Smooth muscle cell (in vitro differentiated cells): ENCODE data around the gene NR6A1. TPM values are rescaled to one million over a fixed set of nuclear protein-coding genes. Genes with fewer than 3 reads are reported as not detected.

Source experiments
- DNase-seq: peaks from one replicate; lab custom pipeline; 2025; ENCODE audit not compliant: unreplicated experiment; lab: John Stamatoyannopoulos, UW
- H2AFZ ChIP-seq: fragments of 200-600 bp; sonication (generic); 2 replicates; pipeline ENCODE4 v1.6.0; 2016; ENCODE audit warnings: antibody characterized with exemption, low read depth, mild to moderate bottlenecking
- H3F3A ChIP-seq: fragments of 200-600 bp; sonication (generic); 2 replicates; pipeline ENCODE4 v1.6.0; 2017; ENCODE audit warnings: antibody characterized with exemption, low read depth
- H3K27ac ChIP-seq: fragments of 200-600 bp; sonication (generic); 2 replicates; pipeline ENCODE4 v1.5.1; 2016; ENCODE audit warnings: low read depth, mild to moderate bottlenecking
- H3K27me3 ChIP-seq: fragments of 200-600 bp; sonication (generic); 2 replicates; pipeline ENCODE4 v1.6.1; 2016; ENCODE audit warnings: low read depth, mild to moderate bottlenecking
- H3K36me3 ChIP-seq: fragments of 200-600 bp; sonication (generic); 2 replicates; pipeline ENCODE4 v1.5.1; 2016; ENCODE audit warnings: low read depth
- H3K4me1 ChIP-seq: fragments of 200-600 bp; sonication (generic); 2 replicates; pipeline ENCODE4 v1.5.1; 2016; ENCODE audit warnings: low read depth
- H3K4me2 ChIP-seq: fragments of 200-600 bp; sonication (generic); 2 replicates; pipeline ENCODE4 v1.6.0; 2016; ENCODE audit warnings: mild to moderate bottlenecking
- H3K4me3 ChIP-seq: fragments of 200-600 bp; sonication (generic); 2 replicates; pipeline ENCODE4 v1.5.1; 2016; ENCODE audit warnings: mild to moderate bottlenecking
- H3K79me2 ChIP-seq: fragments of 200-600 bp; sonication (generic); 2 replicates; pipeline ENCODE4 v1.6.0; 2016; ENCODE audit warnings: low read depth, mild to moderate bottlenecking
- H3K9ac ChIP-seq: fragments of 200-600 bp; sonication (generic); 2 replicates; pipeline ENCODE4 v1.6.0; 2016; ENCODE audit warnings: low read depth
- H3K9me3 ChIP-seq: fragments of 200-600 bp; sonication (generic); replicated peaks from 2 replicates; pipeline ENCODE4 v1.5.1; 2016; ENCODE audit warnings: low read depth
- H4K20me1 ChIP-seq: fragments of 200-600 bp; sonication (generic); 2 replicates; pipeline ENCODE4 v1.6.0; 2016; ENCODE audit warnings: low read depth
- CTCF ChIP-seq: fragments of 200-600 bp; sonication (generic); IDR thresholded peaks from 2 replicates; pipeline ENCODE4 v1.5.1; 2017; ENCODE audit warnings: borderline replicate concordance, mild to moderate bottlenecking, antibody characterized with exemption; ENCODE audit not compliant: insufficient read depth, poor library complexity, severe bottlenecking
- WGBS: methylation state at CpG from one replicate; pipeline ENCODE4 v1.1.7; 2016; ENCODE audit warnings: low lambda C conversion rate; 5-methylcytosine and 5-hydroxymethylcytosine counted together
- polyA plus RNA-seq: library from polyadenylated mRNA; unstranded; fragments of >200 nt; fragmentation: Nextera tagmentation; extraction: Ambion mirVana; gene quantifications from 2 replicates; pipeline ENCODE4 v1.2.1, GENCODE V29; 2016
- total RNA-seq: library from RNA; depleted of rRNA; stranded (reverse); fragments of >200 nt; gene quantifications from 2 replicates; pipeline ENCODE4 v1.2.3, GENCODE V29; 2014

The NR6A1 gene
- total and polyA plus RNA-seq, 2 experiments from 2014 or later = 0.17 to 0.31 TPM

GRCh38 chr9:124790301-124790700, 19.2 kb upstream of the NR6A1 start:
- H3K9ac ChIP-seq = no peak overlapping the region
- no peaks in the 10 kb centered on the region for H4K20me1 ChIP-seq
- H2AFZ ChIP-seq = no peak overlapping the region
- DNase-seq = no peak
- H3K9me3 ChIP-seq = no peaks in the 10 kb centered on the region
- no peak for TF ChIP-seq CTCF
- H3K36me3 ChIP-seq = no peaks in the 10 kb centered on the region
- no peak overlapping the region for H3K4me3 ChIP-seq
- H3K79me2 ChIP-seq = no peaks in the 10 kb centered on the region
- H3K27me3 ChIP-seq = no peaks in the 10 kb centered on the region
- H3K27ac ChIP-seq = no peak overlapping the region
- WGBS = 94% methylated on average over 8 of the region's 8 CpGs
- H3K4me1 ChIP-seq = no peaks in the 10 kb centered on the region
- no peak overlapping the region for H3K4me2 ChIP-seq
- no peaks in the 10 kb centered on the region for H3F3A ChIP-seq

- no peak overlapping the region for H3K27ac ChIP-seq
- 90% methylated on average over 2 of the region's 2 CpGs for WGBS
- DNase-seq = no peak
- no peaks in the 10 kb centered on the region for H3K36me3 ChIP-seq
- H3K4me3 ChIP-seq = no peak overlapping the region
- H4K20me1 ChIP-seq = no peaks in the 10 kb centered on the region
- no peaks in the 10 kb centered on the region for H3K4me1 ChIP-seq
- no peaks in the 10 kb centered on the region for H3K27me3 ChIP-seq
- H3K9me3 ChIP-seq = no peaks in the 10 kb centered on the region
- H2AFZ ChIP-seq = no peak overlapping the region
- no peaks in the 10 kb centered on the region for H3F3A ChIP-seq
- TF ChIP-seq CTCF = no peak
- H3K4me2 ChIP-seq = no peak overlapping the region
- H3K9ac ChIP-seq = no peak overlapping the region
- H3K79me2 ChIP-seq = no peaks in the 10 kb centered on the region
Measured at GRCh38 chr9:124789531-124789930, 18.4 kb upstream of the NR6A1 start.

- no peaks in the 10 kb centered on the region for H4K20me1 ChIP-seq
- TF ChIP-seq CTCF = no peak
- no peak overlapping the region for H2AFZ ChIP-seq
- no peaks in the 10 kb centered on the region for H3K9me3 ChIP-seq
- H3K4me2 ChIP-seq = no peak overlapping the region
- no peaks in the 10 kb centered on the region for H3K4me1 ChIP-seq
- H3K27me3 ChIP-seq = no peaks in the 10 kb centered on the region
- 91% methylated on average over 3 of the region's 3 CpGs for WGBS
- H3K79me2 ChIP-seq = no peaks in the 10 kb centered on the region
- no peak overlapping the region for H3K27ac ChIP-seq
- H3K4me3 ChIP-seq = no peak overlapping the region
- DNase-seq = no peak
- H3F3A ChIP-seq = no peaks in the 10 kb centered on the region
- H3K9ac ChIP-seq = no peak overlapping the region
- H3K36me3 ChIP-seq = no peaks in the 10 kb centered on the region
Measured at GRCh38 chr9:124788542-124789217, 17.6 kb upstream of the NR6A1 start.
